GM19452 (cell line): Measurements from ENCODE around the gene ACSM6.

Experiments used
- ATAC-seq: cut with Tn5 transposase; IDR thresholded peaks from one replicate; pipeline ENCODE4 v1.9.1; 2021; ENCODE audit not compliant: unreplicated experiment

Gene ACSM6

DNA sequence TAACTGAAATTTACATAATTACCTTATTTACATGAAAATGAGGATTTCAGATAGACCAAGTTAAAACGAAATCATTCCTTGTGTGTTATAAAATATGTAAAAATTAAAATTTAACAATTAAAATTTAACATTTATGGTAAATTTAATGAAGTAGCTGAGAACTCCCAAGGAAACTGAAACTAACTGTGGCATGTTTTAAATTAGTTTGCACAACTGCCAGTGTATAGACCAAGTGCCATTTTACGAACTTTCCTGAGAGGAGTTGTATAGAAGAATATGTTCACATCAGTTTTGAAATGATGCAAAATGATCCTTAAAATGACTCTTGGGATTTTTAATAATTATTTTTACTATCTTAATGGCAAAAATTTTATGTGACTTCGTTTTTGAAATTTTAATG lies 73.2 kb downstream of the ACSM6 start:
- ATAC-seq: no peak

DNA sequence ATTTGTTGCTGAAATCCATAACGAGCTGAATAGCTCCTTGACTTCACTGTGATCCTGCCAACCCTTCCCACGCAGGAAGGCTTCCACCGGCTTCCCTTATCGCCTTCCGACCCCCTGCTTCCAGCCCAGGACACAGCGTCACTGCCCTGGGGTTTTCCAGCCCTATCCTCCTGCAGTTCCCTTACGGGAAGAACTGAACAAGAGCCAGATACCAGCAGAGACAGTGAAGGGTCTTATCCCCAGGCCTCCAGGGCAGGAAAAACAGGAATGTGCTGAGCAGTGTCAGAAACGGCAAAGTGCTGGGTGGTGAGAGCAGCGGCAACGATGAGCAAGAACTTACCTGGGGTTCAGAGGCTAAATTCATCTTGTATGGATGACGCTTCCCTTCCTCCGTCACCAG lies 74.4 kb downstream of the ACSM6 start:
- ATAC-seq: no peak

DNA sequence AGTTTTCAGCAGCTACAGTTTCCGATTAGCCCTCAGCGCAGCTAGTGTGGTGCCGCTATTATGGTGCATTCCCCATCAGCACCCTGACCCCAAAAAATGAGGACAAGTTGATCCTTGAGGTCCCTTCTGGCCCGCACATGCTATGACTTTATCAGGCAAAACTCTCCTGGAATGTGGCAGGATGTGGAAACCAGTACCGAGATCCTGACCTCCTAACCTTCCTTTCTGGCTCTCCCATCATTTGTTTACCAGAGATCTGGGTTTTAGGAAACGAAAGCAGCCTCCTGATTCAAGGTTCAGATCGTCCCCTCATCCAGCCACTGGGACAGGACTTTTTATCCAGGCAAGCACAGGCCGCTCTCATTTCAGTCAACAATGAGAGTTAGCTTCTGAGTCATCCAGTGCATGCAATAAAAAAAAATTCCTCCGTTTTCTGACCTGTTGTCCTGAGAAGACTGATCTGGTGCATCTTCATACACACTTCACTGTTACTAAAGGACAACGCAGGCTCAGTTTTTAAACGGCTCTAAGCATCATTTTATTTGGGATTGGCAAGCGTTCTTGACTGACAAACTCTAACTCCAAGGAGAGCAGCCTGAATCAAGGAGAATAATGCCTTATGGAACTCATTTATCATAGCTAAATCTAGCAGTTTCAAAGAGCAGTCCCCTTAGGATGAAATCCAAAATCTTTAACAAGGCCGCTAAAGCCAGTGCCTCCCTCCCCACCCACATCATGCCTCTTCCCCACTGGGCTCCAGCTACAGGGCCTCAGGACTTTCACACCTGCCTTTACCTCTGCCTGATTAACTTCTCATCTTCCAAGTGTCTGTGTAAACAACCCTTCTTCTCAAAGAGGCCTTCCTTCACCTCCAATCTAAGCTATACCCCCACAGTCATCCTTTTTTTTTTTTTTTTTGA lies 79.6 kb downstream of the ACSM6 start:
- ATAC-seq: no peak

DNA sequence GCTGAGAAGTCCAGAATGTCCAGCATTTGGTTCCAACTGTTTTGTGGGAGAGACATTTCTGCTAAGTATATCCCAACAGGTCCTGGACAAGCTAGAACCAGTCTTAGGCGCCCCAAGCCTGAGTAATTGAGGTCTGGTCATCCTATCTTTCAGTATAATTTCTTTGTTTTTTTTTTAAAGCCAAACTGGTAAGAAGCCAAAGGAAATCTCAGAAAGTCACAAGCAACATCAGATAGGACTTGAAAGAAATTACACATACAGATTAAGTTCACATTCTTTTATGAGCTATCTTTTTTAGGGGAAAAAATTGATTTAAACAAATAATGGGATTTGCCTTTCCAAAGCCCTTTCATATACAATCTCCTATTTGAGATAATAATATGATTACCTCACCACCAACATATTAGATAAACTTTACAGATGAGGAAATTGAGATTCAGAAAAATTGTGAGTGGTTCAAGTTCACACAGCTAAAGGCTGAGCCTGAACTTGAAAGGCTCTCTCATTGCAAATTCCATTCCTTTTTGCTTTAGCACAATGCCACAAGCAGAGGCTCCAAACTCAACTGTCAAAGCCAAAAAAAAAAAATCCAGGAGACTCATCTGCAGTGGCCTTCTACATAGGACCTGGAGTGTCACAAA lies 81.8 kb downstream of the ACSM6 start:
- no peak for ATAC-seq

DNA sequence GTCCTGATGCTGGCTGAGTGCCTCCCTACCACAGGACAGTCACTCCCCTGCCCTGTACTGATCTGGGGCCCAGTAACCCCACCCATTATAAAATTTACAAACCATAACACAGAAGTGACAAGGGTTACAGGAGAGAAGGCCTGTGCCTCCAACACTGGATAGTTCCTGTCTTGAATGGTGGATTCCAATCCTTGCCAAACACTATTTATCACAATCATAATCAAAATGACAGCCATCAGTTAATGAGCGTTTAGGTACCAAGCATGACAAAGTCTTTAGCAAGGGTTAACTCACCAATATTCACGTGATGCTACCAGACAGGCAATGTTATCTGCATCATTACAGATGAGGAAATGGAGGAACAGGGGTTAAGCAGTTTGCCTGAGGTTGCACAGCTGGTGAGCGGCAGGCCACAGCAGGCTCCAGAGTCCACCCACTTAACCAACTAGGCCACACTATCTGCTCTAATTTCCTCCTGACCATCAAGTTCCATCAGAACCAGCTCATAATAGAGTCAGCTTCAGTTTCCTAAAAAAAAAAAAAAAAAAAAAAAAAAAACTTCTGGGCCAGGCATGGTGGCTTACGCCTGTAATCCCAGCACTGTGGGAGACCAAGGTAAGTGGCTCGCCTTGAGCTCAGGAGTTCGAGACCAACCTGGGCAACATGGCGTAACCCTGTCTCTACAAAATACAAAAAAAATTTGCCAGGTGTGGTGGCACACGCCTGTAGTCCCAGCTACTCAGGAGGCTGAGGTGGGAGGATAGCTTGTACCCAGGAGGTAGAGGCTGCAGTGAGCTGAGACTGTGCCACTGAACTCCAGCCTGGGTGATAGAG lies 82.5 kb downstream of the ACSM6 start:
- ATAC-seq: no peak

DNA sequence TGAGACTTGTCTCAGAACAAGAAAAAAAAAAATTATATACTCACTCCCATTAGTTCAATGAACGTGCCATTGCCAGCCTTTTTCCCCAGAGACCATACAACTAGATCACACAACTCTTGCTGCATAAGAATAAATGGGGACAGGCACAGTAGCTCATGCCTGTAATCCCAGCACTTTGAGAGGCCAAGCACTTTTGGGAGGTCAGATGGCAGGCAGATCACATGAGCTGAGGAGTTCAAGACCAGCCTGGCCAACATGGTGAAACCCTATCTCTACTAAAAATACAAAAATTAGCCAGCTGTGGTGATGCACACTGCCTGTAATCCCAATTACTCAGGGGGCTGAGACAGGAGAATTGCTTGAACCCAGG lies 83.1 kb downstream of the ACSM6 start:
- ATAC-seq: no peak

DNA sequence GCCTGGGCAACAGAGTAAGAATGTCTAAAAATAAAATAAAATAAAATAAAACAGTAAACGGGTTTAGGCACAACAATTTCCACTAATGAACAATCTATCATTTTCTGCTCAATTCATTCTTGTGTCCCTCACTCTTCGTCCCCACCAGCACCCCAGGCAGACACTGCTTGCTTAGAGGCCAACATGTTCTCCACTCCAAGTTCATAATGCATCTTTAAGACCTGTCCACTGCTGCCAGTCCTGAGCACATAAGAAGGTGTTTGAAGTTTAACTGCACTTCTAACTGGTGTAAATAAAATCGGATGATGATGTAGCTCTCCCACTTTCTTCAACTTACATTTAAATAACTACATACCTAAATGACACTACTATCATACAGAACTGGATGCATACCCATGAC lies 83.6 kb downstream of the ACSM6 start:
- ATAC-seq: no peak
